Stimulated activated CD4-positive, alpha-beta T cell treated with anti-CD3 and anti-CD28 coated beads, Interleukin-2, amount 100 ng/mL, for 48 hours (primary cell): ENCODE data around the gene ATG16L2.
"Not testable (repeated sequence)": the region's sequence is repeated elsewhere in the genome, so short reads cannot be mapped to it uniquely, and the experiment has no call there.

Experiments
- DNase-seq, 2 donors: peaks; one replicate each; pipeline ENCODE4 v3.0.0-alpha.2; 2020

ATG16L2 gene

GRCh38 chr11:72826191-72826941, 12.2 kb downstream of the ATG16L2 start:
- no peak for DNase-seq

GRCh38 chr11:72826942-72827480, 12.8 kb downstream of the ATG16L2 start:
- no peak for DNase-seq

- not testable (repeated sequence) for DNase-seq
These were observed 13.4 kb downstream of the ATG16L2 start for GRCh38 chr11:72827656-72828055.

GRCh38 chr11:72828081-72828567, 13.9 kb downstream of the ATG16L2 start:
- DNase-seq, result no peak

GRCh38 chr11:72828692-72829101, 14.5 kb downstream of the ATG16L2 start:
- DNase-seq, result no peak

GRCh38 chr11:72829178-72829577, 15.0 kb downstream of the ATG16L2 start:
- no peak for DNase-seq

GRCh38 chr11:72829884-72830533, 15.8 kb downstream of the ATG16L2 start:
- no peak for DNase-seq

GRCh38 chr11:72831521-72832300, 17.5 kb downstream of the ATG16L2 start:
- peak; percentile 41 to 46 for DNase-seq

GRCh38 chr11:72832301-72833082, 18.3 kb downstream of the ATG16L2 start:
- DNase-seq, result no peak

- DNase-seq, result no peak
These were observed 19.0 kb downstream of the ATG16L2 start for GRCh38 chr11:72833083-72833733.

GRCh38 chr11:72833811-72834493, 19.7 kb downstream of the ATG16L2 start:
- DNase-seq, result no peak

- DNase-seq, result no peak
These were observed 20.7 kb downstream of the ATG16L2 start for GRCh38 chr11:72834905-72835304.

GRCh38 chr11:72836111-72836510, 21.9 kb downstream of the ATG16L2 start:
- DNase-seq, result no peak

GRCh38 chr11:72838691-72839305, 24.6 kb downstream of the ATG16L2 start:
- DNase-seq, result no peak

GRCh38 chr11:72840780-72841179, 26.6 kb downstream of the ATG16L2 start:
- no peak for DNase-seq

- DNase-seq, result no peak
These were observed 27.2 kb downstream of the ATG16L2 start for GRCh38 chr11:72841397-72841796.

- no peak for DNase-seq
These were observed 27.9 kb downstream of the ATG16L2 start for GRCh38 chr11:72842126-72842525.

GRCh38 chr11:72842653-72843330, 28.6 kb downstream of the ATG16L2 start:
- no peak for DNase-seq

GRCh38 chr11:72844356-72844755, 30.1 kb downstream of the ATG16L2 start:
- DNase-seq, result no peak

GRCh38 chr11:72848846-72849466, 34.7 kb downstream of the ATG16L2 start:
- DNase-seq, result no peak
